ENCODE results near the gene PSMD3. TPM values are rescaled to one million over a fixed set of nuclear protein-coding genes. Genes with fewer than 3 reads are reported as not detected.
A peak's percentile ranks its signal among the peaks of the same experiment; 100 is the strongest.

PSMD3 gene
- total RNA-seq, 1 experiment from 2014 or later = 179 TPM

- intact Hi-C loops (cut with micrococcal nuclease; ENCODE audit: unreplicated experiment) = loop anchor here (1.0 to 2.0 kb wide), 2 partner anchors 36 to 47 kb away; no protein-coding TSS in a partner anchor
These were observed 58.4 kb downstream of the PSMD3 start for GRCh38 chr17:40038882-40039513.

DNA sequence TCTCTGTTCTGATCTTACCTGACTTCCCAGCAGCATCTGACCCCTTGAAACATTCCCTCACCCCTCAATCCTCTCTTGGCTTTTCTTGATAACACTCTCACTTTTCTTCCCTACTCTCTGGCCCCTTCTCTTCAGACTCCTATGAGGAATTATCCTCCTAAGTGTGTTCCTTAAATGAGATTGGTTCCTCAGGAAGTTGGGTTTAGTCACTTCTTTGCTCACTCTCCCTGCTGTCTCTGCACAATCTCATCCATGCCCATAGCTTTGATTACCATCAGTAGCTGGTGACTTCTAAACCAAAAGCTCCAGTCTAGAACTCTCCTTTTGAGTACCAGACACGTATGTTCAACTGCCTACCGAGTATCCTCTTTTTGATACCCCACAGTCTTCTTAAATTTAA, 60.6 kb downstream of the PSMD3 start:
- Mint-ChIP-seq H3K9me3 (ENCODE audit: unreplicated experiment) (no peaks in the 10 kb centered on the region), H3K4me3 (ENCODE audit: unreplicated experiment) (no peak overlapping the region), H3K27ac (ENCODE audit: unreplicated experiment) (no peak overlapping the region), H3K36me3 (ENCODE audit: insufficient read depth, unreplicated experiment) (peaks cover 20% of the 10 kb centered on the region), H3K27me3 (ENCODE audit: insufficient read depth, unreplicated experiment) (no peaks in the 10 kb centered on the region), H3K4me1 (ENCODE audit: low read depth, unreplicated experiment) (no peaks in the 10 kb centered on the region)
- no TSS peak for BruUV-seq (replicated peaks)
- Histone ChIP-seq H3K36me3 (ENCODE audit: control insufficient read depth, insufficient read depth, low read length) (no peaks in the 10 kb centered on the region), H3K9me3 (no peaks in the 10 kb centered on the region), H3K4me3 (ENCODE audit: low read depth, low read length) (no peak overlapping the region), H3K4me1 (no peaks in the 10 kb centered on the region), H3K27me3 (replicated peaks; ENCODE audit: control insufficient read depth, insufficient read depth, low read length) (no peaks in the 10 kb centered on the region)
- CTCF ChIA-PET = interaction anchor here (0.7 to 1.5 kb wide), 2 partner anchors 70 to 72 kb away, joined by 3 to 5 read pairs; no protein-coding TSS in a partner anchor
- TF ChIP-seq, protein P1, sequence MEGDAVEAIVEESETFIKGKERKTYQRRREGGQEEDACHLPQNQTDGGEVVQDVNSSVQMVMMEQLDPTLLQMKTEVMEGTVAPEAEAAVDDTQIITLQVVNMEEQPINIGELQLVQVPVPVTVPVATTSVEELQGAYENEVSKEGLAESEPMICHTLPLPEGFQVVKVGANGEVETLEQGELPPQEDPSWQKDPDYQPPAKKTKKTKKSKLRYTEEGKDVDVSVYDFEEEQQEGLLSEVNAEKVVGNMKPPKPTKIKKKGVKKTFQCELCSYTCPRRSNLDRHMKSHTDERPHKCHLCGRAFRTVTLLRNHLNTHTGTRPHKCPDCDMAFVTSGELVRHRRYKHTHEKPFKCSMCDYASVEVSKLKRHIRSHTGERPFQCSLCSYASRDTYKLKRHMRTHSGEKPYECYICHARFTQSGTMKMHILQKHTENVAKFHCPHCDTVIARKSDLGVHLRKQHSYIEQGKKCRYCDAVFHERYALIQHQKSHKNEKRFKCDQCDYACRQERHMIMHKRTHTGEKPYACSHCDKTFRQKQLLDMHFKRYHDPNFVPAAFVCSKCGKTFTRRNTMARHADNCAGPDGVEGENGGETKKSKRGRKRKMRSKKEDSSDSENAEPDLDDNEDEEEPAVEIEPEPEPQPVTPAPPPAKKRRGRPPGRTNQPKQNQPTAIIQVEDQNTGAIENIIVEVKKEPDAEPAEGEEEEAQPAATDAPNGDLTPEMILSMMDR (IDR thresholded peaks at IDR 0.05; ENCODE audit: insufficient read depth in 1 of 2, low read depth in 1 of 2, low read length in 1 of 2, severe bottlenecking in 1 of 2, unreplicated experiment in 1 of 2) = no peak
- DNase-seq = no peak
- POLR2A ChIA-PET = no interaction called here
- intact Hi-C loops (cut with micrococcal nuclease; ENCODE audit: unreplicated experiment) = no loop called here

More at GRCh38 chr17:40038882-40039513, 58.4 kb downstream of the PSMD3 start:
- peaks cover 21% of the 10 kb centered on the region for H3K36me3 Mint-ChIP-seq (ENCODE audit: insufficient read depth, unreplicated experiment)
- H3K4me1 Mint-ChIP-seq (ENCODE audit: low read depth, unreplicated experiment) = no peaks in the 10 kb centered on the region
- no peak overlapping the region for H3K4me3 ChIP-seq (ENCODE audit: low read depth, low read length)
- H3K4me3 Mint-ChIP-seq (ENCODE audit: unreplicated experiment) = no peak overlapping the region
- no TSS peak for BruUV-seq (replicated peaks)
- no peaks in the 10 kb centered on the region for H3K9me3 ChIP-seq
- no peaks in the 10 kb centered on the region for H3K9me3 Mint-ChIP-seq (ENCODE audit: unreplicated experiment)
- no peaks in the 10 kb centered on the region for H3K4me1 ChIP-seq
- no peaks in the 10 kb centered on the region; the same call in 1 of the 2 replicates for H3K36me3 ChIP-seq (ENCODE audit: control insufficient read depth, insufficient read depth, low read length)
- no peak overlapping the region for H3K27ac Mint-ChIP-seq (ENCODE audit: unreplicated experiment)
- TF ChIP-seq, protein P1 (IDR thresholded peaks at IDR 0.05; ENCODE audit: insufficient read depth in 1 of 2, low read depth in 1 of 2, low read length in 1 of 2, severe bottlenecking in 1 of 2, unreplicated experiment in 1 of 2) = peak; percentile 44 to 56
- H3K27me3 ChIP-seq (replicated peaks; ENCODE audit: control insufficient read depth, insufficient read depth, low read length) = no peaks in the 10 kb centered on the region
- POLR2A ChIA-PET = interaction anchor here (0.6 to 0.7 kb wide), 2 partner anchors 15 to 84 kb away, joined by 3 to 4 read pairs; partner anchors contain the start of gene MED24
- H3K27me3 Mint-ChIP-seq (ENCODE audit: insufficient read depth, unreplicated experiment) = no peaks in the 10 kb centered on the region
- CTCF ChIA-PET = interaction anchor here (0.7 to 1.4 kb wide), 3 partner anchors 37 to 73 kb away, joined by 4 to 10 read pairs (median 10); no protein-coding TSS in a partner anchor
- peak in 1 of 2 experiments; percentile 53 for DNase-seq

Small RNA genes within 50 kb of the gene (microRNA-seq; reads per million reads assigned to microRNA genes)
- gene MIR6884 = 1.5 reads per million

Other genes starting within 250 kb of the PSMD3 start
- 83.3 and 98.6 TPM in 2 replicates for gene GRB7, start 242.9 kb upstream of the PSMD3 start, total RNA-seq (2022)
- gene IKZF3, start 116.5 kb upstream of the PSMD3 start, total RNA-seq (2022) = 2.4 and 2.8 TPM in 2 replicates
- not detected in 2 replicates for gene ZPBP2, start 112.6 kb upstream of the PSMD3 start, total RNA-seq (2022)
- 8.0 TPM in 2 replicates for gene GSDMB, start 62.2 kb upstream of the PSMD3 start, total RNA-seq (2022)
- gene ORMDL3, start 53.2 kb upstream of the PSMD3 start, total RNA-seq (2022) = 70.6 and 75.2 TPM in 2 replicates
- gene LRRC3C, start 53.1 kb upstream of the PSMD3 start, total RNA-seq (2022) = not detected in 2 replicates
- not detected in 2 replicates for gene GSDMA, start 17.8 kb upstream of the PSMD3 start, total RNA-seq (2022)
- not detected in 2 replicates for gene CSF3, start 34.6 kb downstream of the PSMD3 start, total RNA-seq (2022)
- gene MED24, start 73.6 kb downstream of the PSMD3 start, total RNA-seq (2022) = 119 and 122 TPM in 2 replicates
- 27.3 and 29.3 TPM in 2 replicates for gene THRA, start 82.2 kb downstream of the PSMD3 start, total RNA-seq (2022)
- gene NR1D1, start 119.8 kb downstream of the PSMD3 start, total RNA-seq (2022) = 8.9 and 11.3 TPM in 2 replicates
- gene MSL1, start 141.2 kb downstream of the PSMD3 start, total RNA-seq (2022) = 82.6 and 86.9 TPM in 2 replicates
- gene CASC3, start 159.7 kb downstream of the PSMD3 start, total RNA-seq (2022) = 102 and 110 TPM in 2 replicates
- 13.2 and 15.0 TPM in 2 replicates for gene RAPGEFL1, start 196.7 kb downstream of the PSMD3 start, total RNA-seq (2022)
- 33.4 and 38.3 TPM in 2 replicates for gene WIPF2, start 238.5 kb downstream of the PSMD3 start, total RNA-seq (2022)